ENCODE measurements around the gene INKA2. TPM values are rescaled to one million over a fixed set of nuclear protein-coding genes. Genes with fewer than 3 reads are reported as not detected.

INKA2 gene
- total RNA-seq, 1 donor from 2014 or later = 28.5 TPM

DNA sequence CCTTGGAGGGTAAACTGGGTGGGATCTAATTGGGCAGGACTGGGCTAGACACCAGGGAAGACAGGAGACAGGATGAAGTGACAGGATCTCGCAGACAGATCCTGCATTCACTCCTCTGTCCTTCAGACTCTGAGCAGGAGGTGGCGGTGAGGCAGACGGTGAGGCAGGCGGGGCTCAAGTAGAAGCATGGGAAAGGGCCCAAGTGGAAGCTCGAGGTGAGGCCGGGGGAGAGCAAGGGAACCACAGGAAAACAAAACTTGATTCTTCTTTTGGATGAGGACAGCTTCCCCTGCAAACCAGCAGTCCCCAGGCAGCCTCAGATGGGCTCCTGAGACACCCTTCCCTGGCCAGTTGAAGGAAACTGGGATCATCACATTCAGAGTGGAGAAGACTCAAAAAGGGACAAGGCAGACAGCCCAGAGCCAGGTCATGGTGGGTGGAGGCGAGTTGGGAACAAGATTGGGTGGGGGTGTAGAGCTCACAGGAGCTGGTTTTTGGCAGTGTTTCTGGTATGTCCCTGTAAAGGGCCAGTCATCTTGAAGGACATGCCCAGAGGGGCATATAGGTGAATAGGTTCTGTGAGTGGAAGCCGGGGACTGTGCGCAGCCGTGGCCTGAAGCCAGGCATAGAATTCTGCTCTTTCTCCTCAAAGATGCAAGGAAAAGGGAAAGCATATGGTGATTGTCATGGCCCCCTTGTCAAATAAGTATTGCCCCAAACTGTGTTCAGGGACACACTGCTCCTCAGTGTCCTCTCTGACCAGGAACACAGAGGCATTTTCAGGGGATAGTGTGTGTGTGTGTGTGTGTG is 18.0 kb downstream of the INKA2 start:
- ATAC-seq (peak; percentile 9), DNase-seq (ENCODE audit: missing footprints) (no peak)
- intact Hi-C loops (cut with DNase I) = loop anchor here (1.0 kb wide), 1 partner anchor 18 kb away; the partner anchor contains the start of gene INKA2

DNA sequence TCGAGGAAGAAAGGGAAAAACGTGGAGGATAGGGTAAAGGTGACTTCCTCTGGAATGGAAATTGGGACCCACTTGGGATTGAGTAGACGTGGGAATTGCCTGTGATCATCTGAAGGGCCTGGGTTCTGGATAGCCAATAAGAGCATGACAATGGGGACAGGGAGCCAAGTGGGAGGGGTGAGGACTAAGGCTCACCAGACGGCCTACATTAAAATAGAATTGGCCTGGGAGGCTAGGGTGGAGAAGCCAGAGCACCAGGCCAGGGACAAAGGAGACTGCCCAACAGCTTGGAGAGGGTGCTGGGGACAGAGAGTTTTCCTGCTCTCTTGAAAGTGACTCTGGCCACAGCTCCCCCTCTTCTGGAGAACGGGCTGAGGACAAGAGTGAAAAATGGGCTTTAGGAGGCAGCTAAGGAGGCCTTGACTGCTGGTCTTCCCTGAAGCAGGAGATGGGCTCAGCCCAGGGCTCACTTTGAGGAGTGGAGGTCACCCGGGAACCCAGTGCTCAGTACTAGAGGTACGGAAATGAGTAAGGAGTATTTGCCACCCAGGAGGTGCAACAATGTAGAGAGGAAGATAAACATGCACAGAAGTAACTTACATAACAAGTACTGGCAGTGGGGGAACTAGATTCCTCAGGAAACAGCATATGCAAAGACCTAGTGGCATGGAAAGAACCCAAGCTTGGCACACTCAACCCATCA is 18.8 kb downstream of the INKA2 start:
- intact Hi-C loops (cut with DNase I) = loop anchor here (1.0 kb wide), 1 partner anchor 19 kb away; the partner anchor contains the start of gene INKA2
- DNase-seq (ENCODE audit: missing footprints) = peak; percentile 72
- peak; percentile 75 for ATAC-seq

DNA sequence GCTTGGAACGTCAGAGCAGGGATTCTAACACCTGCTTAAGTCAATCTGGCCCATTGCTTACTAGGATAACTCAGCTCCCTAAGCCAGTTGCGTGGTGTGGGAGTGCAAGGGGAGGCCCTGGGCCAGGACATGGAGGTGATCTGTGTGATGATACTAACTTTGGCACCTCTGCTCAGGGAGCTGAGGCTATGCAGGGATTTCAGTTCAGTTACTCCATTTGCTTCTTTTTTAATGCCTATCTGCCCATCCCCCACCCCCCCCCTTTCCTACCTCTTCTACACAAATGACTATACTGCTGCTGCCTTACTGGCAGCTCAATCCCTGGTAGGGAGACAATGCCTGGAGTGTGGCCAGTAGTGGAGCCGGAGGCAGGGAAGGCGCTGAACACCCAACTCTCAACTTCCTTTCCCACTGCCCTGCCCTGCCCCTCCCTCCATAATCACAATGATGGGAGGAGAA is 19.5 kb downstream of the INKA2 start:
- ATAC-seq = peak; percentile 9
- intact Hi-C loops (cut with DNase I) = loop anchor here (1.0 to 2.0 kb wide), 2 partner anchors 20 to 27 kb away; partner anchors contain the start of gene INKA2
- peak; percentile 73 for DNase-seq (ENCODE audit: missing footprints)

DNA sequence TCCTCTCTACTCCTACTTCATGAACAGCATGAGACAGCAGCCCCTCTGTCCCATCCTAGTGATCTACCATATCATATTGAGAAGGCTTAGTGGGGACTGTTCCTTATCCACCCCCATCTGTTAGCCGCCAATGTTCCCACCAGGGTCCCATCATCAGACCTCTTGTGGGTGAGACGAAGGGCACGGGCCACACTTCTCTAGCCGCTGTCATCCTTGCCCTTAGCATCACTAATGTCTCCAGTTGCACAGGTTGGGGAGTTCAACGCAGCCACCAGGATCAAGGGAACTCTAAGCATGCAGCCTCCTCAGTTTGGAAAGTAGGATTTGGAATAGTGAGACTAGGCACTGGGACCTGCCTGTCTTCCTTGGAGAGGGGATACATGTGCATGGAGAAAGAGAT is 20.1 kb downstream of the INKA2 start:
- ATAC-seq = no peak
- intact Hi-C loops (cut with DNase I) = loop anchor here (2.0 kb wide), 1 partner anchor 28 kb away; no protein-coding TSS in a partner anchor
- DNase-seq (ENCODE audit: missing footprints) = no peak

DNA sequence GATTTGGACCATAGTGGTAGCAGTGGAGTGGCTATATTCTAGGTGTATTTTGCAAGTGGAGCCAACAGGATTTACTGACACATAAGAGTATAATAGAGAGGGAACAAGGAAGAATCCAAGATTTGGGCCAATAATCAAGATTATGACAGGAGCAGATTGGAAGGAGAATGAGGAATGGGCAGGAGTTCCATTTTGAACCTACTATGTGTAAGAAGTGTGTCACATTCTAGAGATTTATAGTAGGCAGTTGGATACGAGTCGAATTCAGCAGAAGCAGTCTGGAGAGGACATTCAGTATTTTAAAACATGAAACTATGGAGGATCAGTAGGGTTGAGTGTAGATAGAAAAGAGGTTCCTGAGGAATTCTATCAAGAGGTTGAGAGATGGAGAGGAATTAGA is 21.7 kb downstream of the INKA2 start:
- DNase-seq (ENCODE audit: missing footprints) (no peak), ATAC-seq (no peak)
- intact Hi-C loops (cut with DNase I) = no loop called here

DNA sequence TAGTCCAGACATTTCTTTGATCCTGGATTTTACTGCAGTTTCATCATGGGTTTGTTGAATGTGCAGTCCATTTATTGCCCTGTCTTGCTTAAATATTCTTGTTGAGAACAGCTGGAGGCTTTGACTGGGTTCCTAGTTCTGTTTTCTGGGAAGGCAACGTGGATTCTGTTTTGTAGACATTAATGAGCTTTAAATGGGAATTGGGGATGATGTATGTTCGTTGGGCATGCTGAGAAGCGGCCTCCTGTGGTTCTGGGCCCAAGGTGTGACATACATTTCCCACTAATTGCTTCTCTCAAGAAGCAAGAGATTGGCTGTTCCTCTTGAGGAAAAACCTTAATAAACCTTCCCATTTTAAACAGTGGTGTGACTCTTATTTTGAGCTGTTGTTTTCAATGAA is 22.9 kb downstream of the INKA2 start:
- no peak for ATAC-seq
- no peak for DNase-seq (ENCODE audit: missing footprints)
- intact Hi-C loops (cut with DNase I) = no loop called here

DNA sequence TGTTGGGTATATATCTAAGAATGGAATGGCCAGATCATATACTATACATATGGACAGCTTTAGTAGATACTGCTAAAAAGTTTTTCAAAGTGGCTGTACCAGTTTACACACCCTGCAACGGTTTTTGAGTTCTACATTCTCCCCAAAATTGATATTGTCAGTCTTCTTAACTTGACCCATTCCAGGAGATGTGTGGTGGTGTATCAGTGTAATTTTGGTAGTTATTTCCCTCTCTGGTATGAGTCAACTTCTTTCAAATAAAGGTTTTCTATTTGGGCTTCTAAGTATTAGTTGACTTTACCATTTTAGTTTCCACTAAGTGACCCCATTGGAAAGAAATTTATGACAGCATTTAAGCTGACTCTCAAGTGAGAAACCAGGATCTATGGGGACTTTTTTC is 29.2 kb downstream of the INKA2 start:
- DNase-seq (ENCODE audit: missing footprints) (no peak), ATAC-seq (no peak)
- intact Hi-C loops (cut with DNase I) = no loop called here

DNA sequence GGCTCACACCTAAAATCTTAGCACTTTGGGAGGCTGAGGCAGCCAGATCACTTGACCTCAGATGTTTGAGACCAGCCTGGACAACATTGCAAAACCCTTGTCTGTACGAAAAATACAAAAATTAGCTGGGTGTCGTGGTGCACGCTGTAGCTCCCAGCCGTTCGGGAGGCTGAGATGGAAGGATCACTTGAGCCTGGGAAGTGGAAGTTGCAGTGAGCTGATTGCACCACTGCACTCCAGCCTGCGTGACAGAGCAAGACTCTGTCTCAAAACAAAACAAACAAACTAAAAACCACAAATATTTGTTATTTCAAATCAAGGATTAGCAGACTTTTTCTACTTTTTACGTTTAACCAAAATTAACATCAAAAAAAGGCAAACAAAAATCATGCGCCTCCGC is 31.3 kb downstream of the INKA2 start:
- intact Hi-C loops (cut with DNase I) = no loop called here
- no peak for ATAC-seq
- DNase-seq (ENCODE audit: missing footprints) = no peak

DNA sequence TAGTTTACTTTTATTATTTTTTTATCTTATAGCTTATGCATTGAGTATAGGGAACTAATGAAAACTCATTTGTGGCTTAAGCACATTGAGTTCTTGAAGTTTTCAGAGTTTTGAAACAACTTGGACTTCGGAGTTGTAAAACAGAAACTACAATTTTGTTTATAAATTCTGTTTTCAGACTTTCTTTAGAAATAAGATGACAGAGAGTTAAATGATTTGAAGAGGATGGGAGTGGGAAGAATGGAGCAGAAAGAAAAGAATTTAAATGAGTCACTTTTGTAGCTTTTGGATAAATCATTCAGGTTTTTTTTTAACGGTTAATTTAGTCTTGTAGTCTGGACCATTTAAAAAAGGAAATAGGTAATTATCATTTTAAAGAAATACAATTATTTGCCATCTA is 32.3 kb downstream of the INKA2 start:
- no peak for ATAC-seq
- DNase-seq (ENCODE audit: missing footprints) = no peak
- intact Hi-C loops (cut with DNase I) = no loop called here

DNA sequence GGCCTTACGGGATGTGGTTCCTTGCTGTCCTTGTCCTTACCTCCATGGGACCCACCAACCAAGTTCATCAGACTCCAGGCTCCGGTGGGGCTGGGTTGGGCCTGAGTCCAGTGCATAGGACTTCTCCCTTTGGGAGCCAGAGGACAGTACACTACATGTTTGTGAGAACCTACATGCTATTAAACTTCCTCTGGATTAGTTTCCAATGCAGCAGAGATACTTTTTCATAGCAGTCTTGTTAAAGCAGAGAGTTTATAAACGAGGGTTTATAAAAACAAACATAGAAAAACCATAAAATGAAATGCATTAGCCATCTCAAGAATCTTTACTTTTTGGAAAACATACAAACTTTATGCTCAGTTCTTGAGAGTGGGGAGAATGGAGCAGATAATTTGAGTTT is 33.4 kb downstream of the INKA2 start:
- intact Hi-C loops (cut with DNase I) = no loop called here
- ATAC-seq (no peak), DNase-seq (ENCODE audit: missing footprints) (no peak)

DNA sequence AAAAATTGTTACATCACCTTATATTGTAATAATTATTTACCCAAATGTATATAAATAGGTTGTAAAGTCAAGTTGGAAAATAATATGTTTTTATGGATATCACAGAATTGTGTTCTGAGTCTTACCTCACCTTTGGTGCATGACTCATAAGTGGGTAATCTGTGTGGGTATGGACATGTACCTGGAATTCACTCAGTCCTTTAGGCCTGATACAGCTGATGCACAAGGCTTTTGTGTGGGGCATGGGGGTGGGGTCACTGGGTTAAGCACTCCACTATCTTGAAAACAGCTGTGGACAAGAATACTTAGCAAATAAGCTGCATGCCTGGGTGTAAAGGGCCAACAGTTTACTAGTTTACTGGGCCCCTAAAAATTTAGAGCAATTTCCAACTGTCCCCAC is 34.4 kb downstream of the INKA2 start:
- ATAC-seq = no peak
- intact Hi-C loops (cut with DNase I) = no loop called here
- no peak for DNase-seq (ENCODE audit: missing footprints)

DNA sequence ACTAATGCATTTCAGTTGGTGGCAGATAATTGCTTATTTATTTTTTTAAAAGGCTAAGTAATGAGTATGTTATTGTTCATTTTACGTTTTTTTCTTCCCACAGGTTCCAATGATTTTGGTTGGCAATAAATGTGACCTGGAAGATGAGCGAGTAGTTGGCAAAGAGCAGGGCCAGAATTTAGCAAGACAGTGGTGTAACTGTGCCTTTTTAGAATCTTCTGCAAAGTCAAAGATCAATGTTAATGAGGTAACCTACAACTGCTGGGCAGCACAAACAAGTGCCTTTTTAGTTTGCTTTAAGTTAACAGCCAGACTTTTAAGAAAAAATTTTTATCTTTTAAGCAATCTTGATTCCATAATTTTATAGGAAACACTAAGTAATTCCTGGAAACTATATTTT is 35.0 kb downstream of the INKA2 start:
- ATAC-seq = no peak
- intact Hi-C loops (cut with DNase I) = no loop called here
- no peak for DNase-seq (ENCODE audit: missing footprints)

DNA sequence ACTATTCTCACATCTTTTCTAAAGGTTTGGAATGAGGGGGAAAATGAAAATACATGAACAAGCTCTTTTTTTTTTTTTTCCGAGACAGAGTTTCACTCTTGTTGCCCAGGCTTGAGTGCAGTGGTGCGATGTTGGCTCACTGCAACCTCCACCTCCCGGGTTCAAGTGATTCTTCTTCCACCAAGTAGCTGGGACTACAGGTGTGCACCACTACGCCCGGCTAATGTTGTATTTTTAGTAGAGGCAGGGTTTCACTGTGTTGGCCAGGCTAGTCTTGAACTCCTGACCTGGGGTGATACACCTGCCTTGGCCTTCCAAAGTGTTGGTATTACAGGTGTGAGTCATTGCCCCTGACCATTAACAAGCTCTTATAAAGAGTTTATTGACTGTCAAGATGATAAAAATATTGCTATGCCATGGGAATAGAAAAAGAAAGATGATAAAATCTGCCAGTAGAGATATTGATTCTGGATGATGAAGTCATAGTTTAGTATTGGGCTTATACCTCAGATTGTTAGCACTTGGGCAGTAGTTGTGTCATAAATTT is 36.6 kb downstream of the INKA2 start:
- ATAC-seq = no peak

DNA sequence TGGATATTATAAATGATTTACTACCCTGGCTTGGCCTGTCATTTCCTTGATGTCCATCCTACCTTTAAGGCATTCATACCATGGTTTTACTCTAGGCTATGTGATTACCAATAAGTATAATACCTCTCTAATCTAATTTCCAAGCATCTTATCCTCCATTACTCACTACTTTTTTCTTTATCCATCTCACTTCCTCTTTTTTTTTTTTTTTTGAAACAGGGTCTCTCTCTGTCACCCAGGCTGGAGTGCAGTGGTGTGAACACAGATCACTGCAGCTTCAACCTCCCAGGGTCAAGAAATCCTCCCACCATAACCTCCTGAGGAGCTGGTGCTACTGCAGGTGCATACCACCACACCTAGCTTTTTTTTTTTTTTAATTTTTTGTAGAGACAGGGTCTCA is 39.9 kb downstream of the INKA2 start:
- intact Hi-C loops (cut with DNase I) = no loop called here

More for the DNA sequence above, 36.6 kb downstream of the INKA2 start:
- intact Hi-C loops (cut with DNase I) = no loop called here
- no peak for DNase-seq (ENCODE audit: missing footprints)

DNA sequence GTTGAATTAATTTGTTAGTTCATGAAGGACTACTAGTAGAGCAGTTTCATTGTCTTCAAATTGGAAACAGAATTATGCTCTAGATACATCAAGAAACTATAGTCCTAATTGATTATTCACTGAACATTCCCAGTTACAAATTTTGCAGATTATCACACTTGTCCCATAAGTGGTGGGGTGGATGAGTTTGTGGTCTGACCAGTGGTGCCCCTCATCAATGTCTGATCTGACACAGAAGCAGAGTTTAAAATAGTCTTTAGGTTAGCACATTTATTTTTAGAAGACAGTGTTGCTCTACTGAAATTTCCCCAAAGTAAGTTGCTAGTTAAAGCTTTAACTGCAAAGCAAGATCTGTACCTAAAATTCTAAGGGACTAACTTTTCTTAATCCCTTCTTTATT is 42.9 kb downstream of the INKA2 start:
- no peak for ATAC-seq
- intact Hi-C loops (cut with DNase I) = no loop called here

More for the DNA sequence above, 39.9 kb downstream of the INKA2 start:
- DNase-seq (ENCODE audit: missing footprints) (no peak), ATAC-seq (no peak)

DNA sequence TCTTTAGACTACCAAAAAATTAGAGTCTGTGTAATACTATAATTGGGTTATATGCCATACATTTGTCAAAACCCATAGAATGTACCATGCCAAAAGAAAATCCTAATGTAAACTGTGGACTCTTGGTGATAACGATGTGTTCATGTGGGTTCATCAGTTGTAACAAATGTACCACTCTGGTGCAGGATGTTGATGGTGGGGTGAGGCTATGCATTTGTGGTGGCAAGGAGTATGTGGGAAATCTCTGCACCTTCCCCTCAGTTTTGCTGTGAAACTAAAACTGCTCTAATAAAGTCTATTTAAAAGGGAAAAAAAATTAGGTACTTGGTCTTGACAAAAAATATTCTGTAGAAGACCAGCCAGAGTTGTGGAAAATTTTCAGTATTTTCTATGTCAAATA is 43.4 kb downstream of the INKA2 start:
- intact Hi-C loops (cut with DNase I) = no loop called here
- ATAC-seq (no peak), DNase-seq (ENCODE audit: missing footprints) (no peak)

More for the DNA sequence above, 42.9 kb downstream of the INKA2 start:
- DNase-seq (ENCODE audit: missing footprints) = no peak

DNA sequence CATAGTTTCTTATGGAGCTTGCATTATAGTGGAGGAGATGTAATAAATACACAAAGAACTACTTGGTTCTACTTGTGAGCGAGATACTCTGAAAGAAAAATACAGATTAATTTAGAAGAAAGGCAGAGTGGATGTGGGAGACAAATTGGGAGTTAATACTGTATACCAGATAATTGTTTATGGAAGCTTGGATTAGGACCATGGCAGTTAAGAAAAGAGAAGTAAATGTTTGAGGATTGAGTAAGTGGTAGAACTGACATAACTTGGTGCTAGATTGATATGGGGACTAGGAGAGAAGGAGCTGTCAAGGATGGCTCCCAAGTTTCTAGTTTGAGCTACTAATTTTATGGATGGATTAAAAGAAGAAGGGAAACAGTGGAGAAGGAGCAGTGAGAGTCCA is 47.3 kb downstream of the INKA2 start:
- no peak for DNase-seq (ENCODE audit: missing footprints)
- ATAC-seq = no peak
- intact Hi-C loops (cut with DNase I) = no loop called here

DNA sequence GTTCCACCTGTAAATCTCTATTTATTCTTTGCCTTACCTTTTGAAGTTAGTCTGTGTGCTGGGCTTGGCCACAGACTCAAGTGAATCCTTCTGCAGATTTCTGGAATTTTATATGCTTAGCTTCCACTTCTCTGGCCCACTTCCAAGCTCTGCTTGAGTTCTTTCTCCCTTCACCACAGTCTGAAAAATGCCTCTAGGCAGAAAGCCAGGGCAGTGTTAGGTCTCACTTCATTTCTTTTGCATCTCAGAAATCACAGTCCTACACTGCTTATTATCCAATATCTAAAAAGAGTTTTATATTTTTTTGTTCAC is 48.9 kb downstream of the INKA2 start:
- DNase-seq (ENCODE audit: missing footprints) (no peak), ATAC-seq (peak; percentile 68)
- intact Hi-C loops (cut with DNase I) = no loop called here
